ENCODE results near the gene XYLT1. TPM values are rescaled to one million over a fixed set of nuclear protein-coding genes. Genes with fewer than 3 reads are reported as not detected.

Gene XYLT1
- total and polyA plus RNA-seq, 10 of the 15 experiments (the other 5 are each of a cell fraction or from before 2014, with no cell fraction given) = 0.88 to 14.8 (median 5.8) TPM

- TF ChIP-seq HSF1 (IDR thresholded peaks at IDR 0.05; ENCODE audit: low read depth, low read length) (no peak), ELK1 (IDR thresholded peaks at IDR 0.05; ENCODE audit: low read depth, low read length) (no peak), ZNF217 (IDR thresholded peaks at IDR 0.05) (no peak), CHD2 (IDR thresholded peaks at IDR 0.05; ENCODE audit: borderline replicate concordance, low read depth, low read length) (no peak), SPI1 (IDR thresholded peaks at IDR 0.05; ENCODE audit: borderline replicate concordance, insufficient read depth, low read depth, low read length) (no peak)
Observed at GRCh38 chr16:17238285-17239028, 232.3 kb downstream of the XYLT1 start (continued).

- ChIA-PET SMC1A (ENCODE audit: uncharacterized antibody, unreplicated experiment) (interaction anchor here (0.6 to 1.7 kb wide), 10 partner anchors 11 to 230 kb away, joined by 3 to 10 read pairs (median 4); no protein-coding TSS in a partner anchor), CTCF (interaction anchor here (0.7 to 1.5 kb wide), 7 partner anchors 9 to 377 kb away, joined by 3 to 6 read pairs (median 3); no protein-coding TSS in a partner anchor), POLR2A (interaction anchor here (0.8 to 1.4 kb wide), 2 partner anchors 13 to 230 kb away, joined by 3 to 4 read pairs; no protein-coding TSS in a partner anchor), RAD21 (ENCODE audit: unreplicated experiment) (interaction anchor here (1.0 to 1.6 kb wide), 5 partner anchors 9 to 63 kb away, joined by 3 to 13 read pairs (median 4); no protein-coding TSS in a partner anchor)
- Histone ChIP-seq H3K9ac (ENCODE audit: control insufficient read depth, insufficient read depth, low read length) (no peak overlapping the region), H3K36me3 (ENCODE audit: control insufficient read depth in 2 of 2, insufficient read depth in 2 of 2, low read length in 1 of 2) (no peaks in the 10 kb centered on the region; a peak in 1 of 4 replicates), H4K20me1 (ENCODE audit: control insufficient read depth, insufficient read depth) (no peaks in the 10 kb centered on the region), H3K4me1 (ENCODE audit: control insufficient read depth, insufficient read depth, low read length) (peaks cover 14% of the 10 kb centered on the region), H3K79me2 (ENCODE audit: control insufficient read depth, insufficient read depth, low read length) (no peaks in the 10 kb centered on the region), H2AFZ (ENCODE audit: control insufficient read depth, low read depth, low read length) (no peak overlapping the region), H3K9me3 (replicated peaks; ENCODE audit: control insufficient read depth, insufficient read depth, low read length) (no peaks in the 10 kb centered on the region), H3K4me2 (ENCODE audit: control insufficient read depth, insufficient read depth) (peak overlapping the region; percentile 47), H3K27ac (ENCODE audit: control insufficient read depth, insufficient read depth) (no peak overlapping the region), H3K4me3 (no peak overlapping the region), H3K27me3 (replicated peaks in 1 of 2; ENCODE audit: control insufficient read depth in 2 of 2, insufficient read depth in 2 of 2, low read length in 1 of 2) (no peaks in the 10 kb centered on the region)
- BruUV-seq (replicated peaks) = no TSS peak
- intact Hi-C loops (cut with micrococcal nuclease; ENCODE audit: unreplicated experiment) (no loop called here), in situ Hi-C loops (cut with MboI) (no loop called here)
- ATAC-seq (peak; percentile 57), FAIRE-seq (no peak), DNase-seq (ENCODE audit: low read depth, low spot score) (no peak)
- 58% methylated on average over 8 of the region's 8 CpGs for WGBS (ENCODE audit: insufficient coverage, insufficient replicate concordance, low lambda C conversion rate, missing lambda C conversion rate)
- TF ChIP-seq RUNX3 (IDR thresholded peaks at IDR 0.05; ENCODE audit: low read length) (peak; percentile 35; the same call in 1 of the 2 replicates), BMI1 (IDR thresholded peaks at IDR 0.05; ENCODE audit: borderline replicate concordance) (no peak), CTCF (IDR thresholded peaks at IDR 0.05 in 2 of 3, conservative IDR thresholded peaks at IDR 0.05 in 1 of 3; ENCODE audit: control insufficient read depth in 2 of 3, extremely low read depth in 1 of 3, insufficient read depth in 1 of 3, low read depth in 3 of 3, low read length in 3 of 3) (peak in 1 of 3 experiments; percentile 7; a peak in 1 of 6 replicates), KDM1A (IDR thresholded peaks at IDR 0.05; ENCODE audit: borderline replicate concordance) (no peak), BHLHE40 (IDR thresholded peaks at IDR 0.05; ENCODE audit: borderline replicate concordance in 1 of 2, low read depth in 2 of 2, low read length in 1 of 2) (peak in 1 of 2 experiments; percentile 26; a peak in 1 of 4 replicates), ZNF274 (IDR thresholded peaks at IDR 0.05; ENCODE audit: insufficient read depth, insufficient read length) (no peak), EED (IDR thresholded peaks at IDR 0.05; ENCODE audit: low read depth) (peak; percentile 24; the same call in 1 of the 2 replicates), RAD21 (IDR thresholded peaks at IDR 0.05; ENCODE audit: insufficient read depth, low read depth, low read length) (0 out of 2 replicates have a peak, but pooled peaks have one; percentile 15), DPF2 (IDR thresholded peaks at IDR 0.05) (no peak), IKZF2 (IDR thresholded peaks at IDR 0.05) (0 out of 4 replicates have a peak, but pooled peaks of 1 of the 2 experiments have one; percentile 18)
Observed at GRCh38 chr16:17237350-17237944, 233.3 kb downstream of the XYLT1 start.

All from GM12878 (cell line).